GM23248 (cell line): ENCODE results near the gene DCDC1.

Experiments
- EZH2 ChIP-seq: fragments of 200-600 bp; sonication (generic); IDR thresholded peaks from 2 replicates; pipeline ENCODE4 v1.6.1; 2018; ENCODE audit warnings: antibody characterized with exemption, mild to moderate bottlenecking; ENCODE audit not compliant: insufficient read depth, poor library complexity, severe bottlenecking
- EZH2phosphoT487 ChIP-seq: fragments of 200-600 bp; sonication (generic); IDR thresholded peaks from 2 replicates; pipeline ENCODE4 v1.6.1; 2018; ENCODE audit warnings: antibody characterized with exemption, moderate library complexity, mild to moderate bottlenecking, low read depth; ENCODE audit not compliant: insufficient read depth

GRCh38 chr11:31118566-31118965 is 251.0 kb downstream of the DCDC1 start:
- TF ChIP-seq EZH2, result no peak
- TF ChIP-seq EZH2phosphoT487, result no peak
